Measurements from ENCODE around the gene PTGES2. TPM values are rescaled to one million over a fixed set of nuclear protein-coding genes. Genes with fewer than 3 reads are reported as not detected.

The PTGES2 gene
- total and polyA plus RNA-seq, 9 of the 15 experiments (the other 6 are each of a cell fraction or from before 2014, with no cell fraction given) = 2.4 to 196 (median 90.1) TPM

DNA sequence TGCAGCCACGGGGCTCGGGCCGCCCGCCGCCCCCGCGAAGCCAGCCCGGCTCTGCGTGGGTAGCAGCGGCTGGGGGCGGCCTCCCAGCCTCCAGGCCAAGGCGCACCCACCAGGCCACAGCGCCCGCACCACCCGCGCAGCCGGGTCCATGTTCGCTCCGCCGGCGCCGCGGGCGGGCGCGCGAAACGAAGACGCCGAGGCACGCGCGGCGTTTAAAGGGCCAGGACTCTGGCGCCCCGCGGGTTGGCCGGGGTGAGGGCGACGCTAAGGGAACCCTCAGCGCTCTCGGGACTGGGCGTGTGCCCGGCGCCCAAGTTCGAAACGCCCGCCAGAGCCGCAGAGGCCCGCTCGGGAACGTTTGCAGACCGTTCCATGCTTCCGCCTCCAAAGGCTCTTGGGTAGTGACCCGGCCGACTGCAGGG is at the start of gene PTGES2 (continued):
- TF ChIP-seq ZNF740 (CRISPR knock-in tag; IDR thresholded peaks at IDR 0.05) = peak; percentile 85
- TF ChIP-seq ZNF740 (tag; IDR thresholded peaks at IDR 0.05) = 0 out of 4 replicates have a peak, but pooled peaks of 1 of the 2 experiments have one; percentile 38
- TF ChIP-seq CHCHD3 (CRISPR knock-in tag; IDR thresholded peaks at IDR 0.05) = no peak
- 0 out of 2 replicates have a peak, but pooled peaks have one; percentile 35 for TF ChIP-seq ELF2 (CRISPR knock-in tag; IDR thresholded peaks at IDR 0.05)
- peak; percentile 91 for TF ChIP-seq BHLHE40 (IDR thresholded peaks at IDR 0.05; ENCODE audit: low read length)
- no peak for TF ChIP-seq RNF2 (IDR thresholded peaks at IDR 0.05)
- no peak for TF ChIP-seq ZNF785 (CRISPR knock-in tag; IDR thresholded peaks at IDR 0.05)
- no peak for TF ChIP-seq FOXK1 (CRISPR knock-in tag; IDR thresholded peaks at IDR 0.05; ENCODE audit: borderline replicate concordance)
- no peak for TF ChIP-seq POLR2H (tag; IDR thresholded peaks at IDR 0.05; ENCODE audit: low read depth)
- no peak for TF ChIP-seq TAF15 (IDR thresholded peaks at IDR 0.05; ENCODE audit: low read depth, low read length)
- TF ChIP-seq BCL6 (CRISPR knock-in tag; IDR thresholded peaks at IDR 0.05) = no peak
- TF ChIP-seq FOXJ3 (CRISPR knock-in tag; IDR thresholded peaks at IDR 0.05) = no peak
- TF ChIP-seq HNRNPH1 (optimal IDR thresholded peaks at IDR 0.05; ENCODE audit: low read depth, low read length) = no peak
- TF ChIP-seq FOXA3 (CRISPR knock-in tag; conservative IDR thresholded peaks at IDR 0.05 in 1 of 2, IDR thresholded peaks at IDR 0.05 in 1 of 2) = no peak
- TF ChIP-seq, protein P1, sequence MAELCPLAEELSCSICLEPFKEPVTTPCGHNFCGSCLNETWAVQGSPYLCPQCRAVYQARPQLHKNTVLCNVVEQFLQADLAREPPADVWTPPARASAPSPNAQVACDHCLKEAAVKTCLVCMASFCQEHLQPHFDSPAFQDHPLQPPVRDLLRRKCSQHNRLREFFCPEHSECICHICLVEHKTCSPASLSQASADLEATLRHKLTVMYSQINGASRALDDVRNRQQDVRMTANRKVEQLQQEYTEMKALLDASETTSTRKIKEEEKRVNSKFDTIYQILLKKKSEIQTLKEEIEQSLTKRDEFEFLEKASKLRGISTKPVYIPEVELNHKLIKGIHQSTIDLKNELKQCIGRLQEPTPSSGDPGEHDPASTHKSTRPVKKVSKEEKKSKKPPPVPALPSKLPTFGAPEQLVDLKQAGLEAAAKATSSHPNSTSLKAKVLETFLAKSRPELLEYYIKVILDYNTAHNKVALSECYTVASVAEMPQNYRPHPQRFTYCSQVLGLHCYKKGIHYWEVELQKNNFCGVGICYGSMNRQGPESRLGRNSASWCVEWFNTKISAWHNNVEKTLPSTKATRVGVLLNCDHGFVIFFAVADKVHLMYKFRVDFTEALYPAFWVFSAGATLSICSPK (IDR thresholded peaks at IDR 0.05; ENCODE audit: borderline replicate concordance) = no peak
- TF ChIP-seq ZNF280B (CRISPR knock-in tag; IDR thresholded peaks at IDR 0.05) = no peak
- no peak for TF ChIP-seq SMARCB1 (IDR thresholded peaks at IDR 0.05; ENCODE audit: insufficient read length, low read depth)
- TF ChIP-seq, protein P2, sequence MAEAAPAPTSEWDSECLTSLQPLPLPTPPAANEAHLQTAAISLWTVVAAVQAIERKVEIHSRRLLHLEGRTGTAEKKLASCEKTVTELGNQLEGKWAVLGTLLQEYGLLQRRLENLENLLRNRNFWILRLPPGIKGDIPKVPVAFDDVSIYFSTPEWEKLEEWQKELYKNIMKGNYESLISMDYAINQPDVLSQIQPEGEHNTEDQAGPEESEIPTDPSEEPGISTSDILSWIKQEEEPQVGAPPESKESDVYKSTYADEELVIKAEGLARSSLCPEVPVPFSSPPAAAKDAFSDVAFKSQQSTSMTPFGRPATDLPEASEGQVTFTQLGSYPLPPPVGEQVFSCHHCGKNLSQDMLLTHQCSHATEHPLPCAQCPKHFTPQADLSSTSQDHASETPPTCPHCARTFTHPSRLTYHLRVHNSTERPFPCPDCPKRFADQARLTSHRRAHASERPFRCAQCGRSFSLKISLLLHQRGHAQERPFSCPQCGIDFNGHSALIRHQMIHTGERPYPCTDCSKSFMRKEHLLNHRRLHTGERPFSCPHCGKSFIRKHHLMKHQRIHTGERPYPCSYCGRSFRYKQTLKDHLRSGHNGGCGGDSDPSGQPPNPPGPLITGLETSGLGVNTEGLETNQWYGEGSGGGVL (CRISPR knock-in tag; IDR thresholded peaks at IDR 0.05) = no peak
- no peak for TF ChIP-seq ZKSCAN8 (CRISPR knock-in tag; IDR thresholded peaks at IDR 0.05)
